ENCODE results near the gene IGSF23.

The IGSF23 gene

GRCh38 chr19:44615863-44616247 lies 2.5 kb downstream of the IGSF23 start:
- no peak overlapping the region for H3K27ac ChIP-seq
- TF ChIP-seq ZFX (IDR thresholded peaks at IDR 0.05; ENCODE audit: borderline replicate concordance): no peak

DNA sequence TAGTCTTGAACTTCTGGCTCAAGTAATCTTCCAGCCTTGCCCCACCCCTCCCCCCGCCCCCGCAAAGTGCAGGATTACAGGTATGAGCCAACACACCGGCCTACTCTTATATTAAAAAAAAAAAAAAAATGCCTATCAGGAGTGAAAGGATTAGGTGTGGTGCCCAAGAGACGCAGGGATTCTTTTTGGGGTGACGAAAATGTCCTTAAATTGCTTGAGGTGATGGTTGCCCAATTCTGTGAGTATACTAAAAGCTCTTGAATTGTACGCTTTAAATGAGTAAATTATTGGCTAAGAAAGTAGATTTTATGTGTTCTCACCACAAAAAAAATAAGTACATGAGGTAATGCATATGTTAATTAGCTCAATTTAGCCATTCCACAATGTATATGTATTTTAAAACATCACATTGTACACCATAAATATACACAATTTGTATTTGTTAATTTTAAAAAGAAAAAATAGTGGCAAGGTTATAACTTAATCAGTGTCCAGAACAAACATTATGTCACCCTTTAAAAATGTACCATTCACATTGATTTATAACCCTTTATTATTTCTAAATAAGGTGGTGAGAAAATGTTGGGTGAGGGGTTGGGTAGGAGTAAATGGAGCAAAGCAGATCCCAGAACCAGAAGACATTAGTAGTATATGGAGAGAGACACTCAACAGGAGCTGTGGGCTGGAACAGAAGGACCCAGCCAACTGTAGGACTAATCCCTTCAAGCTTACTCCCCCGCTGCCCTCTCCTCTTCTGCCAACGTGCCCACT lies 3.9 kb downstream of the IGSF23 start:
- no peak overlapping the region for H3K27ac ChIP-seq
- TF ChIP-seq CTCF (IDR thresholded peaks at IDR 0.05): no peak
- no peak for TF ChIP-seq ZFX (IDR thresholded peaks at IDR 0.05; ENCODE audit: borderline replicate concordance)

- H3K27ac ChIP-seq: no peak overlapping the region
- TF ChIP-seq CTCF (IDR thresholded peaks at IDR 0.05): no peak
- TF ChIP-seq ZFX (IDR thresholded peaks at IDR 0.05; ENCODE audit: borderline replicate concordance): no peak
Measured at GRCh38 chr19:44618640-44619357, 5.4 kb downstream of the IGSF23 start.

- H3K27ac ChIP-seq: no peak overlapping the region
- TF ChIP-seq CTCF (IDR thresholded peaks at IDR 0.05) (no peak), ZFX (IDR thresholded peaks at IDR 0.05; ENCODE audit: borderline replicate concordance) (no peak)
Measured at GRCh38 chr19:44620667-44621066, 7.3 kb downstream of the IGSF23 start.

GRCh38 chr19:44621367-44621766 lies 8.0 kb downstream of the IGSF23 start:
- TF ChIP-seq CTCF (IDR thresholded peaks at IDR 0.05): no peak
- TF ChIP-seq ZFX (IDR thresholded peaks at IDR 0.05; ENCODE audit: borderline replicate concordance): no peak

GRCh38 chr19:44623080-44623479 lies 9.7 kb downstream of the IGSF23 start:
- H3K27ac ChIP-seq: no peak overlapping the region
- TF ChIP-seq ZFX (IDR thresholded peaks at IDR 0.05; ENCODE audit: borderline replicate concordance) (no peak), CTCF (IDR thresholded peaks at IDR 0.05) (no peak)

More at GRCh38 chr19:44621367-44621766, 8.0 kb downstream of the IGSF23 start:
- no peak overlapping the region for H3K27ac ChIP-seq

GRCh38 chr19:44623626-44624025 lies 10.3 kb downstream of the IGSF23 start:
- no peak overlapping the region for H3K27ac ChIP-seq

More at GRCh38 chr19:44623626-44624025, 10.3 kb downstream of the IGSF23 start:
- TF ChIP-seq CTCF (IDR thresholded peaks at IDR 0.05) (no peak), ZFX (IDR thresholded peaks at IDR 0.05; ENCODE audit: borderline replicate concordance) (no peak)
